ENCODE results near the gene SORCS2.

Gene SORCS2

GRCh38 chr4:7195546-7196287 is 3.4 kb downstream of the SORCS2 start:
- Histone ChIP-seq H3K23ac (ENCODE audit: low read length) (no peak overlapping the region), H3K4me1 (ENCODE audit: control insufficient read depth in 1 of 2, insufficient read depth in 2 of 2, low read length in 2 of 2) (peaks cover 5 to 9% of the 10 kb centered on the region in 2 experiments), H2BK5ac (ENCODE audit: low read depth, low read length, poor library complexity) (no peak overlapping the region), H3K79me1 (ENCODE audit: low read length) (no peaks in the 10 kb centered on the region), H3K79me2 (ENCODE audit: control insufficient read depth, insufficient read depth, low read length, poor library complexity) (no peaks in the 10 kb centered on the region), H3K4me3 (ENCODE audit: low read depth, low read length) (peak overlapping the region; percentile 32), H4K12ac (ENCODE audit: low read depth, low read length) (no peak overlapping the region), H3K9me3 (ENCODE audit: insufficient read depth, low read depth, low read length) (no peaks in the 10 kb centered on the region), H3K14ac (ENCODE audit: low read length) (no peak overlapping the region), H3K27ac (ENCODE audit: low read depth, low read length) (no peak overlapping the region), H3K4me2 (ENCODE audit: low read length) (no peak overlapping the region), H2BK12ac (ENCODE audit: low read length) (no peak overlapping the region), H3K36me3 (ENCODE audit: control insufficient read depth in 1 of 2, insufficient read depth in 2 of 2, low read length in 2 of 2) (no peaks in the 10 kb centered on the region), H3K4ac (ENCODE audit: low read depth, low read length) (no peak overlapping the region), H2BK120ac (ENCODE audit: insufficient read depth, low read length, poor library complexity) (no peak overlapping the region), H2AK5ac (ENCODE audit: low read length) (no peak overlapping the region), H3K27me3 (ENCODE audit: insufficient read depth, low read length) (peaks cover 20% of the 10 kb centered on the region), H4K8ac (ENCODE audit: low read depth, low read length) (no peak overlapping the region), H4K91ac (ENCODE audit: low read depth, low read length) (no peak overlapping the region), H2AFZ (ENCODE audit: insufficient read depth, low read length, poor library complexity) (no peak overlapping the region), H3K9ac (ENCODE audit: low read length) (no peak overlapping the region), H3K18ac (ENCODE audit: low read length) (no peak overlapping the region)
- no peak for DNase-seq
- no CpG with 5 or more reads among the region's 14 CpGs for WGBS (ENCODE audit: extremely low coverage, insufficient coverage, insufficient read length)

GRCh38 chr4:7196288-7196651 is 3.9 kb downstream of the SORCS2 start:
- Histone ChIP-seq H3K14ac (ENCODE audit: low read length) (no peak overlapping the region), H2AK5ac (ENCODE audit: low read length) (no peak overlapping the region), H4K12ac (ENCODE audit: low read depth, low read length) (no peak overlapping the region), H3K36me3 (ENCODE audit: control insufficient read depth in 1 of 2, insufficient read depth in 2 of 2, low read length in 2 of 2) (no peaks in the 10 kb centered on the region), H2BK5ac (ENCODE audit: low read depth, low read length, poor library complexity) (no peak overlapping the region), H3K4me2 (ENCODE audit: low read length) (no peak overlapping the region), H3K18ac (ENCODE audit: low read length) (no peak overlapping the region), H3K79me1 (ENCODE audit: low read length) (no peaks in the 10 kb centered on the region), H3K9me3 (ENCODE audit: insufficient read depth, low read depth, low read length) (no peaks in the 10 kb centered on the region), H3K27me3 (ENCODE audit: insufficient read depth, low read length) (peaks cover 20% of the 10 kb centered on the region), H2BK120ac (ENCODE audit: insufficient read depth, low read length, poor library complexity) (no peak overlapping the region), H3K79me2 (ENCODE audit: control insufficient read depth, insufficient read depth, low read length, poor library complexity) (no peaks in the 10 kb centered on the region), H2BK12ac (ENCODE audit: low read length) (no peak overlapping the region), H3K4me3 (ENCODE audit: low read depth, low read length) (no peak overlapping the region), H2AFZ (ENCODE audit: insufficient read depth, low read length, poor library complexity) (no peak overlapping the region), H4K91ac (ENCODE audit: low read depth, low read length) (no peak overlapping the region), H3K4ac (ENCODE audit: low read depth, low read length) (no peak overlapping the region), H3K4me1 (ENCODE audit: control insufficient read depth in 1 of 2, insufficient read depth in 2 of 2, low read length in 2 of 2) (peaks cover 5 to 9% of the 10 kb centered on the region in 2 experiments), H3K27ac (ENCODE audit: low read depth, low read length) (no peak overlapping the region), H3K23ac (ENCODE audit: low read length) (no peak overlapping the region), H3K9ac (ENCODE audit: low read length) (no peak overlapping the region), H4K8ac (ENCODE audit: low read depth, low read length) (no peak overlapping the region)
- no CpG with 5 or more reads among the region's 7 CpGs for WGBS (ENCODE audit: extremely low coverage, insufficient coverage, insufficient read length)
- no peak for DNase-seq

GRCh38 chr4:7196736-7197135 is 4.4 kb downstream of the SORCS2 start:
- no peak overlapping the region for H3K9ac ChIP-seq (ENCODE audit: low read length)
- H4K8ac ChIP-seq (ENCODE audit: low read depth, low read length): no peak overlapping the region
- no peak overlapping the region for H3K14ac ChIP-seq (ENCODE audit: low read length)
- H2AK5ac ChIP-seq (ENCODE audit: low read length): no peak overlapping the region
- no peak overlapping the region for H2BK120ac ChIP-seq (ENCODE audit: insufficient read depth, low read length, poor library complexity)
- no peak overlapping the region for H3K27ac ChIP-seq (ENCODE audit: low read depth, low read length)
- no peaks in the 10 kb centered on the region for H3K9me3 ChIP-seq (ENCODE audit: insufficient read depth, low read depth, low read length)
- DNase-seq: no peak
- peaks cover 20% of the 10 kb centered on the region for H3K27me3 ChIP-seq (ENCODE audit: insufficient read depth, low read length)
- WGBS (ENCODE audit: extremely low coverage, insufficient coverage, insufficient read length): no CpG with 5 or more reads among the region's 5 CpGs
- H3K36me3 ChIP-seq (ENCODE audit: control insufficient read depth in 1 of 2, insufficient read depth in 2 of 2, low read length in 2 of 2): no peaks in the 10 kb centered on the region
- H2BK5ac ChIP-seq (ENCODE audit: low read depth, low read length, poor library complexity): no peak overlapping the region
- peaks cover 9 to 13% of the 10 kb centered on the region in 2 experiments for H3K4me1 ChIP-seq (ENCODE audit: control insufficient read depth in 1 of 2, insufficient read depth in 2 of 2, low read length in 2 of 2)
- no peak overlapping the region for H3K18ac ChIP-seq (ENCODE audit: low read length)
- no peaks in the 10 kb centered on the region for H3K79me1 ChIP-seq (ENCODE audit: low read length)
- H4K91ac ChIP-seq (ENCODE audit: low read depth, low read length): no peak overlapping the region
- H3K23ac ChIP-seq (ENCODE audit: low read length): no peak overlapping the region
- H3K79me2 ChIP-seq (ENCODE audit: control insufficient read depth, insufficient read depth, low read length, poor library complexity): no peaks in the 10 kb centered on the region
- H4K12ac ChIP-seq (ENCODE audit: low read depth, low read length): no peak overlapping the region
- H2AFZ ChIP-seq (ENCODE audit: insufficient read depth, low read length, poor library complexity): no peak overlapping the region
- no peak overlapping the region for H3K4me3 ChIP-seq (ENCODE audit: low read depth, low read length)
- H3K4ac ChIP-seq (ENCODE audit: low read depth, low read length): no peak overlapping the region
- no peak overlapping the region for H2BK12ac ChIP-seq (ENCODE audit: low read length)
- H3K4me2 ChIP-seq (ENCODE audit: low read length): no peak overlapping the region

GRCh38 chr4:7197910-7198309 is 5.6 kb downstream of the SORCS2 start:
- no peaks in the 10 kb centered on the region for H3K9me3 ChIP-seq (ENCODE audit: insufficient read depth, low read depth, low read length)
- no peaks in the 10 kb centered on the region for H3K79me1 ChIP-seq (ENCODE audit: low read length)
- H4K91ac ChIP-seq (ENCODE audit: low read depth, low read length): no peak overlapping the region
- H3K4me3 ChIP-seq (ENCODE audit: low read depth, low read length): no peak overlapping the region
- H2BK120ac ChIP-seq (ENCODE audit: insufficient read depth, low read length, poor library complexity): no peak overlapping the region
- peaks cover 17% of the 10 kb centered on the region for H3K27me3 ChIP-seq (ENCODE audit: insufficient read depth, low read length)
- no peak overlapping the region for H3K18ac ChIP-seq (ENCODE audit: low read length)
- H2BK12ac ChIP-seq (ENCODE audit: low read length): no peak overlapping the region
- no peaks in the 10 kb centered on the region for H3K79me2 ChIP-seq (ENCODE audit: control insufficient read depth, insufficient read depth, low read length, poor library complexity)
- no peak overlapping the region for H4K8ac ChIP-seq (ENCODE audit: low read depth, low read length)
- no peak overlapping the region for H4K12ac ChIP-seq (ENCODE audit: low read depth, low read length)
- no peak overlapping the region for H3K9ac ChIP-seq (ENCODE audit: low read length)
- H3K23ac ChIP-seq (ENCODE audit: low read length): no peak overlapping the region
- no peak for DNase-seq
- H2BK5ac ChIP-seq (ENCODE audit: low read depth, low read length, poor library complexity): no peak overlapping the region
- peaks cover 9 to 14% of the 10 kb centered on the region in 2 experiments for H3K4me1 ChIP-seq (ENCODE audit: control insufficient read depth in 1 of 2, insufficient read depth in 2 of 2, low read length in 2 of 2)
- no CpG with 5 or more reads among the region's 5 CpGs for WGBS (ENCODE audit: extremely low coverage, insufficient coverage, insufficient read length)
- H3K4me2 ChIP-seq (ENCODE audit: low read length): no peak overlapping the region
- no peak overlapping the region for H3K14ac ChIP-seq (ENCODE audit: low read length)
- H2AK5ac ChIP-seq (ENCODE audit: low read length): no peak overlapping the region
- no peaks in the 10 kb centered on the region for H3K36me3 ChIP-seq (ENCODE audit: control insufficient read depth in 1 of 2, insufficient read depth in 2 of 2, low read length in 2 of 2)
- no peak overlapping the region for H2AFZ ChIP-seq (ENCODE audit: insufficient read depth, low read length, poor library complexity)
- no peak overlapping the region for H3K4ac ChIP-seq (ENCODE audit: low read depth, low read length)
- no peak overlapping the region for H3K27ac ChIP-seq (ENCODE audit: low read depth, low read length)

Measured in trophoblast cell (in vitro differentiated cells and primary cell).